B cell (primary cell): ENCODE measurements around the gene MED31.

Source experiments
- EZH2 ChIP-seq: IDR thresholded peaks from 2 replicates; pipeline ENCODE4 v1.6.1; 2012; ENCODE audit warnings: borderline replicate concordance, low read depth, mild to moderate bottlenecking, moderate library complexity, low read length; ENCODE audit not compliant: insufficient read depth, poor library complexity, severe bottlenecking
- TF ChIP-seq, protein P1 (sequence below): fragments of 200-600 bp; IDR thresholded peaks from one replicate; pipeline ENCODE4 v1.8.0; 2022; ENCODE audit warnings: antibody characterized with exemption, mild to moderate bottlenecking

DNA sequence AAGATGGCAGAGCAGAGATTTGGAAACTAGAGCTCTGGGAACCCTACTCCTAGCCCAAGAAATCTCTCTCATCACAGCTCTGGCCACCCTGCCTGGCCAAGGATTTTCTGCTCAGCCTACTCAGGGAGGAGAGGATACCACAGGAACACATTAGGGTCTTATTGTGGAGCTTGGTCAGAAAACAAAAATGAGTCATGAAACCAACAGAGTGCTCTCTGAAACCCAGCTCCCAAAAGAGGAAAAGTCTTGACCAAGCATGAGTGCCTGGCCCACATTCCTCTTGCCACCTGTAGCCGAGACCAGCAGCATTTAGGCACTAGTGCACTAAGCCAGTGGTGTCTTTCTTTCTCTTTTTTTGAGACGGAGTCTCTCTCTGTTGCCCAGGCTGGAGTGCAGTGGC is 43.6 kb upstream of the MED31 start:
- TF ChIP-seq, protein P1, sequence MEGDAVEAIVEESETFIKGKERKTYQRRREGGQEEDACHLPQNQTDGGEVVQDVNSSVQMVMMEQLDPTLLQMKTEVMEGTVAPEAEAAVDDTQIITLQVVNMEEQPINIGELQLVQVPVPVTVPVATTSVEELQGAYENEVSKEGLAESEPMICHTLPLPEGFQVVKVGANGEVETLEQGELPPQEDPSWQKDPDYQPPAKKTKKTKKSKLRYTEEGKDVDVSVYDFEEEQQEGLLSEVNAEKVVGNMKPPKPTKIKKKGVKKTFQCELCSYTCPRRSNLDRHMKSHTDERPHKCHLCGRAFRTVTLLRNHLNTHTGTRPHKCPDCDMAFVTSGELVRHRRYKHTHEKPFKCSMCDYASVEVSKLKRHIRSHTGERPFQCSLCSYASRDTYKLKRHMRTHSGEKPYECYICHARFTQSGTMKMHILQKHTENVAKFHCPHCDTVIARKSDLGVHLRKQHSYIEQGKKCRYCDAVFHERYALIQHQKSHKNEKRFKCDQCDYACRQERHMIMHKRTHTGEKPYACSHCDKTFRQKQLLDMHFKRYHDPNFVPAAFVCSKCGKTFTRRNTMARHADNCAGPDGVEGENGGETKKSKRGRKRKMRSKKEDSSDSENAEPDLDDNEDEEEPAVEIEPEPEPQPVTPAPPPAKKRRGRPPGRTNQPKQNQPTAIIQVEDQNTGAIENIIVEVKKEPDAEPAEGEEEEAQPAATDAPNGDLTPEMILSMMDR, result no peak
- no peak for TF ChIP-seq EZH2
